A549 (cell line): Measurements from ENCODE around the gene KCNA10.

ENCODE experiments used
- REST ChIP-seq: fragments of 200-600 bp; sonication (generic); IDR thresholded peaks from 2 replicates; pipeline ENCODE4 v1.6.1; 2016; ENCODE audit warnings: antibody characterized with exemption, mild to moderate bottlenecking, moderate library complexity
- USF2 ChIP-seq: fragments of 450-650 bp; IDR thresholded peaks from 2 replicates; pipeline ENCODE4 v1.6.1; 2014; ENCODE audit warnings: antibody characterized with exemption

GRCh38 chr1:110488161-110488560, 30.8 kb downstream of the KCNA10 start:
- TF ChIP-seq REST = no peak
- no peak for TF ChIP-seq USF2
